ENCODE data around the gene EYA3. TPM values are rescaled to one million over a fixed set of nuclear protein-coding genes. Genes with fewer than 3 reads are reported as not detected.

Gene EYA3, protein sequence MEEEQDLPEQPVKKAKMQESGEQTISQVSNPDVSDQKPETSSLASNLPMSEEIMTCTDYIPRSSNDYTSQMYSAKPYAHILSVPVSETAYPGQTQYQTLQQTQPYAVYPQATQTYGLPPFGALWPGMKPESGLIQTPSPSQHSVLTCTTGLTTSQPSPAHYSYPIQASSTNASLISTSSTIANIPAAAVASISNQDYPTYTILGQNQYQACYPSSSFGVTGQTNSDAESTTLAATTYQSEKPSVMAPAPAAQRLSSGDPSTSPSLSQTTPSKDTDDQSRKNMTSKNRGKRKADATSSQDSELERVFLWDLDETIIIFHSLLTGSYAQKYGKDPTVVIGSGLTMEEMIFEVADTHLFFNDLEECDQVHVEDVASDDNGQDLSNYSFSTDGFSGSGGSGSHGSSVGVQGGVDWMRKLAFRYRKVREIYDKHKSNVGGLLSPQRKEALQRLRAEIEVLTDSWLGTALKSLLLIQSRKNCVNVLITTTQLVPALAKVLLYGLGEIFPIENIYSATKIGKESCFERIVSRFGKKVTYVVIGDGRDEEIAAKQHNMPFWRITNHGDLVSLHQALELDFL
- total RNA-seq = 10 to 100 TPM in 1 of 4 donors, 1 to 10 TPM in 3; 8.4 to 14.5 (median 9.6) TPM

DNA sequence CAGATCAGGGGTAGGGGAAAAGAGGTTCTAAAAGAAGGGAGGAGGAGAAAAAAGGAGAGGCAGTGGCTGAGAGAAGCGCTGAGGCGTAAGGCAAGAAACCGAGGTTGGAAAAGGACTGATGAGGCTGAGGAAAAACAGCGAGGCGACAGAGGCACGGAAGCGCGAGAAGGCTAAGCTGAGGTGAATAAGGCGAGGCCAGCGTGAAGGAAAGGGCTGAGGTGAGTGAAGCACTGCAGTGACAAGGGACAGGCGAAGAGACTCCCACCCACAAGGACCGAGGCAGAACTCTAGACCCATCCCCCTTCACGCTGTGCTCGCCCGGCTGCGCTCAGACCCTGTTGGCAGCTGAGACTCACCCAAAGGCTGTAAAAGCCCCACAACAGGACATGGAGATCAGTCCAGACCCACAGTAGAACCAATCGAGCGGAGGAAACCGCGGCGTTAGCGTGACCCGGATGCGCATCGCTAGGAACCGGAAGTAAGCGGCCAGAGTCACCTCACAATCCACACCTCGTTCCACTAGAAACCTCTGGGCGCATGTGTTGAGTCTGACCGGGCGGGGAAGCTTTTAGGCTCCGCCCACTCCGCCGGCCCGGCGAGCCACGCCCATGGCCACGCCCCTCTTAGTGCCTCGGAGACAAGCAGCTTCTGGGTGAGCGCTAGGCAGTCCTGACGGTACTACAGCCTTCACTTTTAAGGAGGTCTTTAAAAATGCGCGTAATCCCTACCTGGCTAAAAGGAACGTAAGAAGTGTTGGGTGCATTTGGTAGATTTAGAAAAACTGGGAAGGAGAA lies at the start of gene EYA3:
Gene EYA3, minus strand, starts transcription at position 443 of the 794 bp plus-strand sequence. CDS start 30,584 bp downstream, outside the sequence.
- peak in 1 of 2 donors; percentile 35 for TF ChIP-seq POLR2A (IDR thresholded peaks at IDR 0.05)
- TF ChIP-seq CTCF (IDR thresholded peaks at IDR 0.05) = peak in 2 of 4 experiments; percentile 5 to 6
- peak; percentile 68 for TF ChIP-seq POLR2AphosphoS5 (IDR thresholded peaks at IDR 0.05)
- TF ChIP-seq EP300 (IDR thresholded peaks at IDR 0.05) = no peak
- H3K36me3 ChIP-seq = no peaks in the 10 kb centered on the region
- 0 to 4% methylated on average over 17 to 19 of the region's 44 CpGs for WGBS, 2 donors (ENCODE audit: low coverage in 1 of 2)
- peaks cover 0 to 28% (median 10%) of the 10 kb centered on the region in 3 donors for H3K4me1 ChIP-seq
- ATAC-seq = peak; percentile 100
- no peaks in the 10 kb centered on the region for H3K9me3 ChIP-seq
- peaks cover 17% of the 10 kb centered on the region for H3K27me3 ChIP-seq
- peak within 1 kb of the TSS; percentile 68 to 98 for H3K4me3 ChIP-seq
- peak within 1 kb of the TSS; percentile 87 to 91 (median 88) for H3K27ac ChIP-seq

DNA sequence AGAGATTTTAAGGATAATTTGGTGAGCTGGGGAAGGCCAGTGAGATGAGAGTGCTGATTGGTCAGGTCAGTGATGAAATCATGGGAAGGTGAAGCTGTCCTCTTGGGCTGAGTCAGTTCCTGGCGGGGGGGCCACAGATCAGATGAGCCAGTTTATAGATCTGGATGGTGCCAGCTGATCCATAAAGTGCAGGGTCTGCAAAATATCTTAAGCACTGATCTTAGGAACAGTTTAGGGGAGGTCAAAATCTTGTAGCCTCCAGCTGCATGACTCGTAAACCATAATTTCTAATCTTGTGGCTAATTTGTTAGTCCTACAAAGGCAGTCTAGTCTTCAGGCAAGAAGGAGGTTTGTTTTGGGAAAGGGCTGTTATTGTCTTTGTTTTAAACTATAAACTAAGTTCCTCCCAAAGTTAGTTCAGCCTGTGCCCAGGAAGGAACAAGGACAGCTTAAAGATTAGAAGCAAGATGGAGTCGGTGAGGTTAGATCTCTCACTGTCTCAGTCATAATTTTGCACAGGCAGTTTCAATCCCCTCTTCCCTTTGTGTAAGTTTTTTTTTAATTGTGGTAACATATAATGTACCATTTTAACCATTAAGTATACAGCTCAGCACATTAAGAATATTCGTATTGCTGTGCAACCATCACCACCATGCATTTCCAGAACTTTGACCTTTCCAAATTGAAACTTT lies 48.7 kb upstream of the EYA3 start:
- H3K27me3 ChIP-seq = peaks cover 12% of the 10 kb centered on the region
- H3K36me3 ChIP-seq = no peaks in the 10 kb centered on the region
- no peak overlapping the region for H3K4me3 ChIP-seq
- 38 to 77% methylated on average over 3 of the region's 4 CpGs for WGBS, 2 donors (ENCODE audit: low coverage in 1 of 2)
- no peak overlapping the region for H3K27ac ChIP-seq
- H3K4me1 ChIP-seq = no peaks in the 10 kb centered on the region
- ATAC-seq = no peak
- H3K9me3 ChIP-seq = no peaks in the 10 kb centered on the region
- TF ChIP-seq POLR2AphosphoS5 (IDR thresholded peaks at IDR 0.05) = no peak
- no peak for TF ChIP-seq CTCF (IDR thresholded peaks at IDR 0.05)
- TF ChIP-seq EP300 (IDR thresholded peaks at IDR 0.05) = no peak
- no peak for TF ChIP-seq POLR2A (IDR thresholded peaks at IDR 0.05)

DNA sequence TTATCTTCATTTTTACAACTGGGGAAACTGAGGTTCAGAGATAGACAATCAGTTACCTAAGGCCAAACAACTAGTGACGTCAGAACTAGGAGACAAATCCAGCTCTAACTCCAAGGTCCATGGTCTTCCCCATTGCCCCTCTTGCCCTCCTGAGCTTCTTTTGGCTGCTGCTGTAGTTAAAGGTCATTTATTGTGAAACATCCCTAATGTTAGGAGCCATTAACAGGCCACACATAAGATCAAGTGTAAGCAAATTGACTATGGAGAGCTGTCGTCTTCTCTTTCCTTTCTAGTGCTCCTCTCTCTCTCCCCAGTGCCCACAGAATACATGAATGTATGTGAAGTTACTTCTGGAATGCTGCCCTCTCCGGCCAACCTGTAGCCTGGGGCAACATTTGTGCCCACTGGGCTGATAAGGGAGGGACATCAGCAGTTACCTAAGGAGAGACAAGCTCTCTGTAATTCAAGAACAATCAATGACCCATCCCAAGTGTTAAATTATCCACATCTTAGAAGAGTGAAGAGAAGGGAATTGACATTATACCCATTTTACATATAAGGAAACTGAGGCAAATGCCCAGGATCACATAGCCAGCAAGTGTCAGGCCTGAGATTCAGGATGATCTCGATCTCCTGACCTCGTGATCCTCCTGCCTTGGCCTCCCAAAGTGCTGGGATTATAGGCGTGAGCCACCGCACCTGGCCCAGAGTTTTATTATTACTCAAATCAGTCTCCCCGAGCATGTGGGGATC lies 47.9 kb upstream of the EYA3 start:
- ATAC-seq = no peak
- peaks cover 12% of the 10 kb centered on the region for H3K27me3 ChIP-seq
- 74 to 83% methylated on average over 3 to 7 of the region's 8 CpGs for WGBS, 2 donors (ENCODE audit: low coverage in 1 of 2)
- no peak overlapping the region for H3K27ac ChIP-seq
- H3K9me3 ChIP-seq = no peaks in the 10 kb centered on the region
- TF ChIP-seq CTCF (IDR thresholded peaks at IDR 0.05) (no peak), POLR2AphosphoS5 (IDR thresholded peaks at IDR 0.05) (no peak), EP300 (IDR thresholded peaks at IDR 0.05) (no peak)
- H3K4me3 ChIP-seq = no peak overlapping the region
- no peaks in the 10 kb centered on the region for H3K36me3 ChIP-seq
- H3K4me1 ChIP-seq = no peaks in the 10 kb centered on the region

- no peaks in the 10 kb centered on the region for H3K9me3 ChIP-seq
- ATAC-seq = peak; percentile 25
- H3K27me3 ChIP-seq = peaks cover 10% of the 10 kb centered on the region
- H3K27ac ChIP-seq = no peak overlapping the region
- no peaks in the 10 kb centered on the region for H3K4me1 ChIP-seq
- WGBS, 2 donors (ENCODE audit: low coverage in 1 of 2) = 67 to 78% methylated on average over 11 to 12 of the region's 14 CpGs
- H3K4me3 ChIP-seq = no peak overlapping the region
- TF ChIP-seq POLR2A (IDR thresholded peaks at IDR 0.05) = no peak
- no peak for TF ChIP-seq EP300 (IDR thresholded peaks at IDR 0.05)
- no peak for TF ChIP-seq POLR2AphosphoS5 (IDR thresholded peaks at IDR 0.05)
- TF ChIP-seq CTCF (IDR thresholded peaks at IDR 0.05) = no peak
- no peaks in the 10 kb centered on the region for H3K36me3 ChIP-seq
Measured at GRCh38 chr1:28135371-28136168, 47.2 kb upstream of the EYA3 start.

All from gastroesophageal sphincter (tissue), 4 donors.